ENCODE results near the gene ERFE. TPM values are rescaled to one million over a fixed set of nuclear protein-coding genes. Genes with fewer than 3 reads are reported as not detected.

The ERFE gene
- polyA plus RNA-seq, 1 of the 3 experiments (the other 2 are of a cell fraction), result 1.3 TPM

DNA sequence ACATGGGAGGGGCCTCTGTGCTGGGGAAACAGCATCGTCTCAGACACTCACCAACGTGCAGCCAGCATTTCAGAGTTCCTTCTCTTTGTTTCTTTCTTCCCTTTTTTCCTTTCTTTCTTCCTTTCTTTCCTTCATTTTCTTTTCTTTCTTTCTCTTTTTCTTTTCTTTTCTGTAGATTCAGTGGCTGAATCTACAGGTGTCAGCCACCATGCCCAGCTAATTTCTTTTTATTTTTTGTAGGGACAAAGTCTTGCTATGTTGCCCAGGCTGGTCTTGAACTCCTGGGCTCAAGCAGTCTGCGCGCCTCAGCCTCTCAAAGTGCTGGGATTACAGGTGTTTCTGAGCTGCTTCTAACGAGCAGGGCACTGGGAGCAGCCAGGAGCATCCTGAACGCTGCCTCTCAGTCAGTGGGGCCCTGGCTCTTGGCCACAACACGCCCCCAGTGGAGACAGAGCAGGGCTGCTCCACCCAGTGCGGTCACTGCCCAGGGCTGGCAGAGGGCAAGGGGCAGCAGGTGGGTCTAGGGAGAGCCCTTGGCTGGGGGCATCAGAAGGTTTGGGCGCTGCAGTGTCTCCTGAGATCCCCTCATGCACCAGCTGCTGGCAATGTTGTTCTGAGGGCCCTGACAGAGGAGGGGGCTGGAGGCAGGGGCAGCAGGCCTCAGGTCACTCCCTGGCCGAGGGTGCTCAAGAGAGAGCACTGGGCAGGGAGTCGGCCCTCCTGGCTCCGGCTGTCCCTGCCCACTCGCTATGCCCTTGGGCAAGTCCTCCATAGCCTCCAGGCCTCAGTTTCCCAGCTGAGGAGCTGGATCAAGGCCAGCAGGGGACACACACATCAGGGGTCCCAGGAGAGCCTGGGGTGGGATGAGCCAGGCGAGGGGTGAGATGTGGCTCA is 25.0 kb upstream of the ERFE start:
- Histone ChIP-seq H4K20me1 (ENCODE audit: insufficient read depth) (no peaks in the 10 kb centered on the region), H2AFZ (ENCODE audit: low read depth) (no peak overlapping the region), H3K4me1 (ENCODE audit: control insufficient read depth in 1 of 2, insufficient read depth in 2 of 2, low read depth in 1 of 2, low read length in 1 of 2) (no peaks in the 10 kb centered on the region; a peak in 1 of 4 replicates), H3K9me3 (no peaks in the 10 kb centered on the region), H3K79me2 (ENCODE audit: insufficient read depth) (no peaks in the 10 kb centered on the region), H3K4me2 (no peak overlapping the region), H3K27me3 (ENCODE audit: insufficient read depth) (no peaks in the 10 kb centered on the region), H3K36me3 (replicated peaks in 1 of 2; ENCODE audit: control insufficient read depth in 1 of 2, insufficient read depth in 2 of 2, low read length in 1 of 2) (no peaks in the 10 kb centered on the region), H3K27ac (ENCODE audit: low read depth in 2 of 2, low read length in 1 of 2) (no peak overlapping the region), H3K9me2 (no peaks in the 10 kb centered on the region), H3K4me3 (ENCODE audit: low read depth in 2 of 2, low read length in 1 of 2) (no peak overlapping the region), H3F3A (replicated peaks; ENCODE audit: insufficient read depth) (no peaks in the 10 kb centered on the region), H3K9ac (no peak overlapping the region)
- peak; percentile 76 for DNase-seq
- 61% methylated on average over 10 of the region's 14 CpGs for WGBS (ENCODE audit: low lambda C conversion rate)
- CTCF ChIA-PET, result interaction anchor here (0.6 to 2.1 kb wide), 4 partner anchors 10 to 204 kb away, joined by 3 to 4 read pairs (median 4); no protein-coding TSS in a partner anchor
- POLR2A ChIA-PET, result no interaction called here
- TF ChIP-seq RCOR1 (IDR thresholded peaks at IDR 0.05; ENCODE audit: low read length) (no peak), FOXJ3 (CRISPR knock-in tag; IDR thresholded peaks at IDR 0.05) (no peak), MXI1 (IDR thresholded peaks at IDR 0.05; ENCODE audit: low read depth, low read length) (no peak), CHD2 (IDR thresholded peaks at IDR 0.05; ENCODE audit: low read length, partially characterized antibody) (no peak), EP300 (IDR thresholded peaks at IDR 0.05; ENCODE audit: borderline replicate concordance in 1 of 2, low read depth in 1 of 2, low read length in 1 of 2) (no peak), MEF2A (IDR thresholded peaks at IDR 0.05; ENCODE audit: borderline replicate concordance, low read depth) (no peak), FOSL2 (IDR thresholded peaks at IDR 0.05; ENCODE audit: borderline replicate concordance, low read depth) (no peak), RFX5 (IDR thresholded peaks at IDR 0.05; ENCODE audit: low read length) (no peak), FOXM1 (IDR thresholded peaks at IDR 0.05; ENCODE audit: low read depth) (no peak), TAF1 (IDR thresholded peaks at IDR 0.05; ENCODE audit: borderline replicate concordance, low read depth, low read length) (no peak), YY1 (IDR thresholded peaks at IDR 0.05; ENCODE audit: low read depth) (no peak), TCF12 (IDR thresholded peaks at IDR 0.05) (no peak)
- TF ChIP-seq, protein P1, sequence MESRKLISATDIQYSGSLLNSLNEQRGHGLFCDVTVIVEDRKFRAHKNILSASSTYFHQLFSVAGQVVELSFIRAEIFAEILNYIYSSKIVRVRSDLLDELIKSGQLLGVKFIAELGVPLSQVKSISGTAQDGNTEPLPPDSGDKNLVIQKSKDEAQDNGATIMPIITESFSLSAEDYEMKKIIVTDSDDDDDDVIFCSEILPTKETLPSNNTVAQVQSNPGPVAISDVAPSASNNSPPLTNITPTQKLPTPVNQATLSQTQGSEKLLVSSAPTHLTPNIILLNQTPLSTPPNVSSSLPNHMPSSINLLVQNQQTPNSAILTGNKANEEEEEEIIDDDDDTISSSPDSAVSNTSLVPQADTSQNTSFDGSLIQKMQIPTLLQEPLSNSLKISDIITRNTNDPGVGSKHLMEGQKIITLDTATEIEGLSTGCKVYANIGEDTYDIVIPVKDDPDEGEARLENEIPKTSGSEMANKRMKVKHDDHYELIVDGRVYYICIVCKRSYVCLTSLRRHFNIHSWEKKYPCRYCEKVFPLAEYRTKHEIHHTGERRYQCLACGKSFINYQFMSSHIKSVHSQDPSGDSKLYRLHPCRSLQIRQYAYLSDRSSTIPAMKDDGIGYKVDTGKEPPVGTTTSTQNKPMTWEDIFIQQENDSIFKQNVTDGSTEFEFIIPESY (IDR thresholded peaks at IDR 0.05; ENCODE audit: borderline replicate concordance, low read depth), result no peak
- TF ChIP-seq, protein P2, sequence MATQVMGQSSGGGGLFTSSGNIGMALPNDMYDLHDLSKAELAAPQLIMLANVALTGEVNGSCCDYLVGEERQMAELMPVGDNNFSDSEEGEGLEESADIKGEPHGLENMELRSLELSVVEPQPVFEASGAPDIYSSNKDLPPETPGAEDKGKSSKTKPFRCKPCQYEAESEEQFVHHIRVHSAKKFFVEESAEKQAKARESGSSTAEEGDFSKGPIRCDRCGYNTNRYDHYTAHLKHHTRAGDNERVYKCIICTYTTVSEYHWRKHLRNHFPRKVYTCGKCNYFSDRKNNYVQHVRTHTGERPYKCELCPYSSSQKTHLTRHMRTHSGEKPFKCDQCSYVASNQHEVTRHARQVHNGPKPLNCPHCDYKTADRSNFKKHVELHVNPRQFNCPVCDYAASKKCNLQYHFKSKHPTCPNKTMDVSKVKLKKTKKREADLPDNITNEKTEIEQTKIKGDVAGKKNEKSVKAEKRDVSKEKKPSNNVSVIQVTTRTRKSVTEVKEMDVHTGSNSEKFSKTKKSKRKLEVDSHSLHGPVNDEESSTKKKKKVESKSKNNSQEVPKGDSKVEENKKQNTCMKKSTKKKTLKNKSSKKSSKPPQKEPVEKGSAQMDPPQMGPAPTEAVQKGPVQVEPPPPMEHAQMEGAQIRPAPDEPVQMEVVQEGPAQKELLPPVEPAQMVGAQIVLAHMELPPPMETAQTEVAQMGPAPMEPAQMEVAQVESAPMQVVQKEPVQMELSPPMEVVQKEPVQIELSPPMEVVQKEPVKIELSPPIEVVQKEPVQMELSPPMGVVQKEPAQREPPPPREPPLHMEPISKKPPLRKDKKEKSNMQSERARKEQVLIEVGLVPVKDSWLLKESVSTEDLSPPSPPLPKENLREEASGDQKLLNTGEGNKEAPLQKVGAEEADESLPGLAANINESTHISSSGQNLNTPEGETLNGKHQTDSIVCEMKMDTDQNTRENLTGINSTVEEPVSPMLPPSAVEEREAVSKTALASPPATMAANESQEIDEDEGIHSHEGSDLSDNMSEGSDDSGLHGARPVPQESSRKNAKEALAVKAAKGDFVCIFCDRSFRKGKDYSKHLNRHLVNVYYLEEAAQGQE (IDR thresholded peaks at IDR 0.05; ENCODE audit: low read depth, low read length), result no peak
- TF ChIP-seq, protein P3, sequence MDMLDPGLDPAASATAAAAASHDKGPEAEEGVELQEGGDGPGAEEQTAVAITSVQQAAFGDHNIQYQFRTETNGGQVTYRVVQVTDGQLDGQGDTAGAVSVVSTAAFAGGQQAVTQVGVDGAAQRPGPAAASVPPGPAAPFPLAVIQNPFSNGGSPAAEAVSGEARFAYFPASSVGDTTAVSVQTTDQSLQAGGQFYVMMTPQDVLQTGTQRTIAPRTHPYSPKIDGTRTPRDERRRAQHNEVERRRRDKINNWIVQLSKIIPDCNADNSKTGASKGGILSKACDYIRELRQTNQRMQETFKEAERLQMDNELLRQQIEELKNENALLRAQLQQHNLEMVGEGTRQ (IDR thresholded peaks at IDR 0.05; ENCODE audit: borderline replicate concordance, low read depth, low read length), result no peak
- TF ChIP-seq, protein P4, sequence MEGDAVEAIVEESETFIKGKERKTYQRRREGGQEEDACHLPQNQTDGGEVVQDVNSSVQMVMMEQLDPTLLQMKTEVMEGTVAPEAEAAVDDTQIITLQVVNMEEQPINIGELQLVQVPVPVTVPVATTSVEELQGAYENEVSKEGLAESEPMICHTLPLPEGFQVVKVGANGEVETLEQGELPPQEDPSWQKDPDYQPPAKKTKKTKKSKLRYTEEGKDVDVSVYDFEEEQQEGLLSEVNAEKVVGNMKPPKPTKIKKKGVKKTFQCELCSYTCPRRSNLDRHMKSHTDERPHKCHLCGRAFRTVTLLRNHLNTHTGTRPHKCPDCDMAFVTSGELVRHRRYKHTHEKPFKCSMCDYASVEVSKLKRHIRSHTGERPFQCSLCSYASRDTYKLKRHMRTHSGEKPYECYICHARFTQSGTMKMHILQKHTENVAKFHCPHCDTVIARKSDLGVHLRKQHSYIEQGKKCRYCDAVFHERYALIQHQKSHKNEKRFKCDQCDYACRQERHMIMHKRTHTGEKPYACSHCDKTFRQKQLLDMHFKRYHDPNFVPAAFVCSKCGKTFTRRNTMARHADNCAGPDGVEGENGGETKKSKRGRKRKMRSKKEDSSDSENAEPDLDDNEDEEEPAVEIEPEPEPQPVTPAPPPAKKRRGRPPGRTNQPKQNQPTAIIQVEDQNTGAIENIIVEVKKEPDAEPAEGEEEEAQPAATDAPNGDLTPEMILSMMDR (IDR thresholded peaks at IDR 0.05), result no peak
